Measurements from ENCODE around the gene UBE2V1. TPM values are rescaled to one million over a fixed set of nuclear protein-coding genes. Genes with fewer than 3 reads are reported as not detected.

The UBE2V1 gene
- total and polyA plus RNA-seq, 10 of the 15 experiments (the other 5 are each of a cell fraction or from before 2014, with no cell fraction given), result 51.8 to 219 (median 141) TPM

- TF ChIP-seq FOS (IDR thresholded peaks at IDR 0.05; ENCODE audit: borderline replicate concordance, extremely low read depth, insufficient read length), result no peak
- no peak for TF ChIP-seq TCF12 (IDR thresholded peaks at IDR 0.05; ENCODE audit: low read depth, low read length)
- no peak for TF ChIP-seq IKZF1 (conservative IDR thresholded peaks at IDR 0.05)
- TF ChIP-seq IRF4 (IDR thresholded peaks at IDR 0.05; ENCODE audit: low read depth, low read length), result no peak
These were observed 55.8 kb downstream of the UBE2V1 start (continued) for GRCh38 chr20:50056951-50057713.

- ATAC-seq, result no peak; the same call in 2 of the 3 replicates
- no peak for DNase-seq (ENCODE audit: low read depth, low spot score)
- Histone ChIP-seq H3K4me3 (no peak overlapping the region), H3K27me3 (replicated peaks in 1 of 2; ENCODE audit: control insufficient read depth in 2 of 2, insufficient read depth in 2 of 2, low read length in 1 of 2) (no peaks in the 10 kb centered on the region; a peak in 1 of 4 replicates), H3K4me2 (ENCODE audit: control insufficient read depth, insufficient read depth) (no peak overlapping the region), H3K9me3 (replicated peaks; ENCODE audit: control insufficient read depth, insufficient read depth, low read length) (no peaks in the 10 kb centered on the region), H3K9ac (ENCODE audit: control insufficient read depth, insufficient read depth, low read length) (no peak overlapping the region), H3K79me2 (ENCODE audit: control insufficient read depth, insufficient read depth, low read length) (no peaks in the 10 kb centered on the region), H3K27ac (ENCODE audit: control insufficient read depth, insufficient read depth) (no peak overlapping the region), H3K36me3 (ENCODE audit: control insufficient read depth in 2 of 2, insufficient read depth in 2 of 2, low read length in 1 of 2) (no peaks in the 10 kb centered on the region), H2AFZ (ENCODE audit: control insufficient read depth, low read depth, low read length) (no peak overlapping the region), H3K4me1 (ENCODE audit: control insufficient read depth, insufficient read depth, low read length) (peaks cover 16% of the 10 kb centered on the region), H4K20me1 (ENCODE audit: control insufficient read depth, insufficient read depth) (no peaks in the 10 kb centered on the region)
- WGBS (ENCODE audit: insufficient coverage, insufficient replicate concordance, low lambda C conversion rate, missing lambda C conversion rate), result 76% methylated on average over 9 of the region's 9 CpGs
- no TSS peak for BruUV-seq (replicated peaks)
- ChIA-PET RAD21 (ENCODE audit: unreplicated experiment) (interaction anchor here (0.6 to 0.7 kb wide), 2 partner anchors 30 to 113 kb away, joined by 3 to 4 read pairs; no protein-coding TSS in a partner anchor), POLR2A (interaction anchor here (0.5 kb wide), 1 partner anchor 86 kb away, joined by 4 read pairs; no protein-coding TSS in a partner anchor), SMC1A (ENCODE audit: uncharacterized antibody, unreplicated experiment) (interaction anchor here (1.0 kb wide), 1 partner anchor 14 kb away, joined by 3 read pairs; no protein-coding TSS in a partner anchor), CTCF (interaction anchor here (0.6 to 0.8 kb wide), 2 partner anchors 78 to 158 kb away, joined by 3 to 5 read pairs; no protein-coding TSS in a partner anchor)
- intact Hi-C loops (cut with micrococcal nuclease; ENCODE audit: unreplicated experiment) (no loop called here), in situ Hi-C loops (cut with MboI) (no loop called here)
- FAIRE-seq, result no peak
- no peak for TF ChIP-seq KDM1A (IDR thresholded peaks at IDR 0.05; ENCODE audit: borderline replicate concordance)
- TF ChIP-seq MEF2B (IDR thresholded peaks at IDR 0.05; ENCODE audit: partially characterized antibody, poor library complexity, severe bottlenecking), result no peak
- no peak for TF ChIP-seq EGR1 (IDR thresholded peaks at IDR 0.05; ENCODE audit: borderline replicate concordance in 1 of 2, low read depth in 2 of 2, low read length in 2 of 2)
- TF ChIP-seq HSF1 (IDR thresholded peaks at IDR 0.05; ENCODE audit: low read depth, low read length), result no peak
- no peak for TF ChIP-seq TCF3 (IDR thresholded peaks at IDR 0.05; ENCODE audit: borderline replicate concordance, insufficient read depth, low read depth, low read length)
- TF ChIP-seq MXI1 (IDR thresholded peaks at IDR 0.05; ENCODE audit: low read depth, low read length), result no peak
- TF ChIP-seq RELB (IDR thresholded peaks at IDR 0.05; ENCODE audit: low read depth), result no peak
- TF ChIP-seq MTA2 (IDR thresholded peaks at IDR 0.05; ENCODE audit: low read depth), result no peak
- no peak for TF ChIP-seq PAX5 (IDR thresholded peaks at IDR 0.05; ENCODE audit: borderline replicate concordance, low read depth, low read length)
- no peak for TF ChIP-seq CTCF (IDR thresholded peaks at IDR 0.05 in 2 of 3, conservative IDR thresholded peaks at IDR 0.05 in 1 of 3; ENCODE audit: control insufficient read depth in 2 of 3, extremely low read depth in 1 of 3, insufficient read depth in 1 of 3, low read depth in 3 of 3, low read length in 3 of 3)
- TF ChIP-seq MEF2A (IDR thresholded peaks at IDR 0.05; ENCODE audit: insufficient read depth, low read depth, low read length), result no peak
- TF ChIP-seq LARP7 (IDR thresholded peaks at IDR 0.05), result no peak
- TF ChIP-seq HDGF (IDR thresholded peaks at IDR 0.05), result no peak
These were observed 56.5 kb downstream of the UBE2V1 start for GRCh38 chr20:50056408-50056926.

All from GM12878 (cell line).